Testis (tissue), 3 donors: Measurements from ENCODE around the gene ASTL. TPM values are rescaled to one million over a fixed set of nuclear protein-coding genes. Genes with fewer than 3 reads are reported as not detected.

ENCODE experiments used
- DNase-seq: peaks from one replicate; pipeline ENCODE4 v3.0.0-alpha.2; 2019
- H3K27ac ChIP-seq, 2 donors: fragments of 200-600 bp; sonication (generic); one replicate each; pipeline ENCODE4 v1.5.1; 2019
- H3K27me3 ChIP-seq: fragments of 200-600 bp; sonication (generic); one replicate; pipeline ENCODE4 v1.5.1; 2019
- H3K36me3 ChIP-seq: fragments of 200-600 bp; sonication (generic); one replicate; pipeline ENCODE4 v1.5.1; 2017; ENCODE audit warnings: low read depth; ENCODE audit errors: missing control alignments
- H3K4me1 ChIP-seq: fragments of 200-600 bp; sonication (generic); one replicate; pipeline ENCODE4 v1.5.1; 2019
- H3K4me3 ChIP-seq, 2 donors: fragments of 200-600 bp; sonication (generic); one replicate each; pipeline ENCODE4 v1.5.1; 2017 to 2019
- H3K9me3 ChIP-seq: fragments of 200-600 bp; sonication (generic); one replicate; pipeline ENCODE4 v1.5.1; 2017
- CTCF ChIP-seq, 3 experiments: fragments of 450-650 bp in 2 of 3; fragments of 200-600 bp in 1 of 3; sonication (generic) in 1 of 3; IDR thresholded peaks; one replicate each; pipeline ENCODE4 v1.5.1; 2016 to 2019; ENCODE audit warnings: antibody characterized with exemption in 3 of 3, mild to moderate bottlenecking in 2 of 3, moderate library complexity in 1 of 3
- POLR2A ChIP-seq: fragments of 450-650 bp; IDR thresholded peaks from one replicate; pipeline ENCODE4 v1.6.1; 2017; ENCODE audit warnings: antibody characterized with exemption, mild to moderate bottlenecking, moderate library complexity
- WGBS, 2 donors: methylation state at CpG; one replicate each; pipeline ENCODE4 v1.1.5; 2018; 5-methylcytosine and 5-hydroxymethylcytosine counted together
- intact Hi-C: fragments of 100-400 bp; cut with DNase I; formaldehyde crosslinking; loops from one replicate; pipeline ENCODE4 v1.15.1; 2023; ENCODE audit warnings: low total_unique reads
- polyA plus RNA-seq: library from polyadenylated mRNA; stranded (reverse); fragments of 350-450 nt; fragmentation: Illumina TruSeq; extraction: RNeasy Lipid Tissue Mini Kit (QIAGEN cat#74804); gene quantifications from one replicate; pipeline ENCODE4 v1.2.3, GENCODE V29; 2014; ENCODE audit warnings: low read depth, low replicate concordance; ENCODE audit not compliant: insufficient read depth
- total RNA-seq, 2 donors: library from RNA; depleted of rRNA; stranded (reverse); fragments of >200 nt; gene quantifications; one replicate each; pipeline ENCODE4 v1.2.3, GENCODE V29; 2016

ASTL gene
- total and polyA plus RNA-seq, 3 donors from 2014 or later: 0.58 to 1.6 (median 0.87) TPM

GRCh38 chr2:96146153-96146880, 8.0 kb upstream of the ASTL start:
- intact Hi-C loops: no loop called here
- H3K27ac ChIP-seq: peak overlapping the region; percentile 36 to 54

GRCh38 chr2:96145848-96146152, 7.5 kb upstream of the ASTL start:
- TF ChIP-seq POLR2A: no peak
- TF ChIP-seq CTCF (IDR thresholded peaks at IDR 0.05): no peak
- Histone ChIP-seq H3K9me3 (no peaks in the 10 kb centered on the region), H3K27ac (peak overlapping the region; percentile 18 to 54), H3K36me3 (no peaks in the 10 kb centered on the region), H3K27me3 (no peaks in the 10 kb centered on the region), H3K4me3 (no peak overlapping the region), H3K4me1 (peaks cover 33% of the 10 kb centered on the region)
- intact Hi-C loops: no loop called here
- WGBS, 2 donors: 22 to 34% methylated on average over 3 of the region's 3 CpGs
- no peak for DNase-seq

More at GRCh38 chr2:96146153-96146880, 8.0 kb upstream of the ASTL start:
- Histone ChIP-seq H3K4me1 (peaks cover 33% of the 10 kb centered on the region), H3K36me3 (no peaks in the 10 kb centered on the region), H3K9me3 (no peaks in the 10 kb centered on the region), H3K4me3 (no peak overlapping the region), H3K27me3 (no peaks in the 10 kb centered on the region)
- TF ChIP-seq POLR2A: no peak
- TF ChIP-seq CTCF (IDR thresholded peaks at IDR 0.05): no peak
- DNase-seq: peak; percentile 47
- WGBS, 2 donors: 27 to 33% methylated on average over 10 to 20 of the region's 20 CpGs

- 2 to 5% methylated on average over 17 to 80 of the region's 94 CpGs for WGBS, 2 donors
- Histone ChIP-seq H3K9me3 (no peaks in the 10 kb centered on the region), H3K4me1 (peaks cover 33% of the 10 kb centered on the region), H3K27me3 (no peaks in the 10 kb centered on the region), H3K36me3 (no peaks in the 10 kb centered on the region), H3K27ac (peak within 1 kb of the TSS; percentile 18 to 54), H3K4me3 (peak within 1 kb of the TSS; percentile 43 to 65)
- intact Hi-C loops: no loop called here
- no peak for TF ChIP-seq POLR2A
- TF ChIP-seq CTCF (IDR thresholded peaks at IDR 0.05): no peak
- peak; percentile 85 for DNase-seq
Observed at GRCh38 chr2:96145036-96145847, 6.9 kb upstream of the ASTL start, which contains the start of gene DUSP2. Gene DUSP2 (minus strand): TSS chr2:96145440. CDS start chr2:96145354, 86 bp downstream.

GRCh38 chr2:96144481-96145035, 6.3 kb upstream of the ASTL start:
- WGBS, 2 donors: 8% methylated on average over 33 of the region's 35 CpGs; no CpG with 5 or more reads in 1 of the 2 donors
- no peak for DNase-seq

More at GRCh38 chr2:96144481-96145035, 6.3 kb upstream of the ASTL start:
- TF ChIP-seq POLR2A (no peak), CTCF (IDR thresholded peaks at IDR 0.05) (no peak)
- Histone ChIP-seq H3K27me3 (no peaks in the 10 kb centered on the region), H3K4me3 (peak overlapping the region; percentile 43 to 65), H3K36me3 (no peaks in the 10 kb centered on the region), H3K9me3 (no peaks in the 10 kb centered on the region), H3K27ac (no peak overlapping the region), H3K4me1 (peaks cover 33% of the 10 kb centered on the region)
- intact Hi-C loops: no loop called here
